A549 (cell line): Measurements from ENCODE around the gene MYDGF. TPM values are rescaled to one million over a fixed set of nuclear protein-coding genes. Genes with fewer than 3 reads are reported as not detected.

Source experiments
- ATAC-seq, 2 experiments: fragments of 200-7000 bp in 1 of 2; fragments of >200 bp in 1 of 2; cut with Nextera tagmentation in 1 of 2; cut with Tn5 transposase in 1 of 2; 3 replicates each; pipeline versions ENCODE4 v1.8.0 to v1.9.1; 2018 to 2020; ENCODE audit warnings: mild to moderate bottlenecking in 1 of 2, moderate library complexity in 1 of 2
- CTCF ChIA-PET: fragments of 300-600 bp; sonication (Branson Sonifier 250); formaldehyde crosslinking; extraction: SDS; loops from one replicate; lab custom pipeline; 2021; ENCODE audit warnings: antibody characterized with exemption, inconsistent platforms; lab: Yijun Ruan, JAX
- POLR2A ChIA-PET: fragments of 350-600 bp; formaldehyde crosslinking; extraction: SDS; loops from one replicate; lab custom pipeline; 2021; ENCODE audit warnings: antibody characterized with exemption, inconsistent platforms; lab: Yijun Ruan, JAX
- DNase-seq, 2 experiments: peaks; one replicate each; pipeline versions ENCODE4 v3.0.0 to v3.0.0-alpha.2; 2011 to 2016; ENCODE audit warnings: low read depth in 1 of 2, low spot score in 1 of 2
- FAIRE-seq: peaks from 2 replicates; lab custom pipeline; 2011; peaks lifted over from hg19 to GRCh38; lab: Jason Lieb, UNC
- H3K27ac ChIP-seq, 2 experiments: fragments of >200 bp; sonication (Bioruptor Twin); formaldehyde crosslinking; 3 replicates each; pipeline ENCODE4 v1.5.1; 2016 to 2017
- H3K4me1 ChIP-seq: fragments of >200 bp; sonication (Bioruptor Twin); formaldehyde crosslinking; 3 replicates; pipeline ENCODE4 v1.6.1; 2016
- H3K4me2 ChIP-seq: fragments of >200 bp; sonication (Bioruptor Twin); formaldehyde crosslinking; 3 replicates; pipeline ENCODE4 v1.6.1; 2016
- H3K4me3 ChIP-seq: fragments of >200 bp; sonication (Bioruptor Twin); formaldehyde crosslinking; 3 replicates; pipeline ENCODE4 v1.5.1; 2016
- H3K9me3 ChIP-seq: fragments of >200 bp; sonication (Bioruptor Twin); formaldehyde crosslinking; 3 replicates; pipeline ENCODE4 v1.6.1; 2016
- ATOH8 ChIP-seq: fragments of 250-450 bp; sonication (Bioruptor Pico); IDR thresholded peaks from 2 replicates; pipeline ENCODE4 v1.5.0; 2020; ENCODE audit warnings: low read depth, mild to moderate bottlenecking, moderate library complexity
- BHLHE40 ChIP-seq: IDR thresholded peaks from 2 replicates; pipeline ENCODE4 v1.6.1; 2012; ENCODE audit warnings: low read depth, low read length, inconsistent platforms
- CBX8 ChIP-seq: fragments of 200-600 bp; sonication (generic); IDR thresholded peaks from 2 replicates; pipeline ENCODE4 v1.6.1; 2016
- E2F6 ChIP-seq: IDR thresholded peaks from 2 replicates; pipeline ENCODE4 v1.6.1; 2012; ENCODE audit warnings: low read depth, borderline replicate concordance
- ESRRA ChIP-seq: fragments of 150-350 bp; IDR thresholded peaks from 2 replicates; pipeline ENCODE4 v1.6.1; 2014; ENCODE audit warnings: mild to moderate bottlenecking, low read length, borderline replicate concordance
- FOSL2 ChIP-seq, 2 experiments: fragments of 450-650 bp in 1 of 2; fragments of >200 bp in 1 of 2; sonication (Bioruptor Twin) in 1 of 2; formaldehyde crosslinking; IDR thresholded peaks; 2 replicates each; pipeline versions ENCODE4 v1.5.0 to v1.6.1; 2016 to 2020; ENCODE audit warnings: mild to moderate bottlenecking in 1 of 2, moderate library complexity in 1 of 2
- GATA3 ChIP-seq: IDR thresholded peaks from 2 replicates; pipeline ENCODE4 v1.6.1; 2012; ENCODE audit warnings: borderline replicate concordance
- HEYL ChIP-seq: fragments of 250-450 bp; sonication (Bioruptor Pico); IDR thresholded peaks from 2 replicates; pipeline ENCODE4 v1.8.0; 2021; ENCODE audit warnings: mild to moderate bottlenecking, moderate library complexity
- HOXB13 ChIP-seq: fragments of 250-450 bp; sonication (Bioruptor Pico); IDR thresholded peaks from 2 replicates; pipeline ENCODE4 v1.5.0; 2020; ENCODE audit warnings: low read depth, mild to moderate bottlenecking, moderate library complexity
- JUN ChIP-seq, 2 experiments: fragments of >200 bp; sonication (Bioruptor Twin); formaldehyde crosslinking; IDR thresholded peaks; 2 replicates in 1 of 2; 3 replicates in 1 of 2; pipeline ENCODE4 v1.6.1; 2016 to 2017
- JUNB ChIP-seq: fragments of >200 bp; sonication (Bioruptor Twin); formaldehyde crosslinking; IDR thresholded peaks from 2 replicates; pipeline ENCODE4 v1.6.1; 2016
- KDM1A ChIP-seq: fragments of 200-600 bp; sonication (generic); IDR thresholded peaks from 2 replicates; pipeline ENCODE4 v1.6.1; 2016; ENCODE audit warnings: low read depth, mild to moderate bottlenecking
- KDM5A ChIP-seq: fragments of 200-600 bp; sonication (generic); IDR thresholded peaks from 2 replicates; pipeline ENCODE4 v1.6.1; 2016; ENCODE audit warnings: antibody characterized with exemption, mild to moderate bottlenecking
- MAX ChIP-seq: IDR thresholded peaks from 2 replicates; pipeline ENCODE4 v1.6.1; 2012
- MAZ ChIP-seq: fragments of 150-350 bp; IDR thresholded peaks from 2 replicates; pipeline ENCODE4 v1.6.1; 2014; ENCODE audit warnings: antibody characterized with exemption, low read depth, low read length, borderline replicate concordance
- NPAS2 ChIP-seq: fragments of 250-450 bp; sonication (Bioruptor Pico); IDR thresholded peaks from 2 replicates; pipeline ENCODE4 v1.8.0; 2022; ENCODE audit warnings: mild to moderate bottlenecking, moderate library complexity, borderline replicate concordance
- PHF8 ChIP-seq: fragments of 200-600 bp; sonication (generic); IDR thresholded peaks from 2 replicates; pipeline ENCODE4 v1.6.1; 2016; ENCODE audit warnings: low read depth, mild to moderate bottlenecking, antibody characterized with exemption, moderate library complexity, borderline replicate concordance
- POLR2A ChIP-seq: IDR thresholded peaks from 2 replicates; pipeline ENCODE4 v1.6.1; 2012; ENCODE audit warnings: mild to moderate bottlenecking, low read length
- RAD21 ChIP-seq, 2 experiments: fragments of >200 bp in 1 of 2; sonication (Bioruptor Twin) in 1 of 2; formaldehyde crosslinking in 1 of 2; IDR thresholded peaks in 1 of 2; conservative IDR thresholded peaks in 1 of 2; 2 replicates in 1 of 2; 3 replicates in 1 of 2; pipeline ENCODE4 v1.6.1; 2012 to 2018; ENCODE audit warnings: inconsistent platforms in 1 of 2
- RFX5 ChIP-seq: fragments of 450-650 bp; IDR thresholded peaks from 2 replicates; pipeline ENCODE4 v1.7.1; 2014; ENCODE audit warnings: antibody characterized with exemption, mild to moderate bottlenecking, moderate library complexity
- USF2 ChIP-seq: fragments of 450-650 bp; IDR thresholded peaks from 2 replicates; pipeline ENCODE4 v1.6.1; 2014; ENCODE audit warnings: antibody characterized with exemption
- ZFP36 ChIP-seq: fragments of 450-650 bp; IDR thresholded peaks from 2 replicates; pipeline ENCODE4 v1.6.1; 2014; ENCODE audit warnings: borderline replicate concordance; ENCODE audit not compliant: partially characterized antibody
- ZSCAN20 ChIP-seq: fragments of 250-450 bp; sonication (Bioruptor Pico); IDR thresholded peaks from 2 replicates; pipeline ENCODE4 v1.8.0; 2022; ENCODE audit warnings: mild to moderate bottlenecking, moderate library complexity
- WGBS: methylation state at CpG from one replicate; pipeline ENCODE4 v1.1.6; 2017; ENCODE audit errors: missing lambda C conversion rate; 5-methylcytosine and 5-hydroxymethylcytosine counted together
- polyA plus RNA-seq, 4 experiments: library from polyadenylated mRNA; depleted of rRNA in 3 of 4; stranded (reverse); fragments of >200 nt; fragmentation: RNase III in 1 of 4; extraction: RNeasy Plus Mini Kit Qiagen cat#74134 plus additional on column Dnase treatment in 1 of 4; gene quantifications; 2 replicates in 3 of 4; 3 replicates in 1 of 4; pipeline ENCODE4 v1.2.3, GENCODE V29; 2011 to 2017

MYDGF gene
- polyA plus RNA-seq, 2 of the 4 experiments (the other 2 are of a cell fraction): 62.1 to 107 TPM

GRCh38 chr19:4714016-4714415 lies 43.9 kb upstream of the MYDGF start:
- 93% methylated on average over 21 of the region's 27 CpGs for WGBS
- Histone ChIP-seq H3K4me1 (peaks cover 61% of the 10 kb centered on the region), H3K4me3 (no peak overlapping the region), H3K27ac (peak overlapping the region; percentile 86 to 92), H3K9me3 (no peaks in the 10 kb centered on the region), H3K4me2 (peak overlapping the region; percentile 76)
- ATAC-seq: no peak
- ChIA-PET CTCF (interaction anchor here (1.3 to 1.6 kb wide), 4 partner anchors 8 to 122 kb away, joined by 3 to 6 read pairs (median 3); partner anchors contain the start of gene FEM1A), POLR2A (interaction anchor here (0.6 to 1.2 kb wide), 4 partner anchors 10 to 41 kb away, joined by 3 to 7 read pairs (median 4); partner anchors contain the start of gene DPP9)
- no peak for FAIRE-seq
- TF ChIP-seq HOXB13 (CRISPR knock-in tag) (no peak), JUN (IDR thresholded peaks at IDR 0.05) (0 out of 5 replicates have a peak, but pooled peaks of 1 of the 2 experiments have one; percentile 9)
- DNase-seq: no peak

- ATAC-seq: peak; percentile 82 to 89
- FAIRE-seq: no peak
- H3K4me2 ChIP-seq: peak overlapping the region; percentile 76
- H3K4me1 ChIP-seq: peaks cover 55% of the 10 kb centered on the region
- no peaks in the 10 kb centered on the region for H3K9me3 ChIP-seq
- peak; percentile 58; the same call in 1 of the 2 replicates for TF ChIP-seq GATA3
- no peak for TF ChIP-seq ESRRA
- TF ChIP-seq HEYL (CRISPR knock-in tag): no peak
- no peak for TF ChIP-seq ZFP36
- peak; percentile 22; the same call in 1 of the 2 replicates for TF ChIP-seq POLR2A
- peak in 1 of 2 experiments; percentile 40; a peak in 1 of 5 replicates for TF ChIP-seq JUN (IDR thresholded peaks at IDR 0.05)
- TF ChIP-seq RFX5: 0 out of 2 replicates have a peak, but pooled peaks have one; percentile 11
- TF ChIP-seq FOSL2 (IDR thresholded peaks at IDR 0.05): peak; percentile 46; the same call in 1 of the 2 replicates
- peak; percentile 92 for TF ChIP-seq FOSL2 (CRISPR knock-in tag; IDR thresholded peaks at IDR 0.05)
- peak in 1 of 2 experiments; percentile 11; a peak in 1 of 5 replicates for TF ChIP-seq RAD21 (conservative IDR thresholded peaks at IDR 0.05 in 1 of 2, IDR thresholded peaks at IDR 0.05 in 1 of 2)
- 0 out of 2 replicates have a peak, but pooled peaks have one; percentile 0 for TF ChIP-seq BHLHE40
- TF ChIP-seq PHF8: no peak
- 0 out of 2 replicates have a peak, but pooled peaks have one; percentile 29 for TF ChIP-seq JUNB
- peak; percentile 73 for TF ChIP-seq USF2
- TF ChIP-seq MAX: peak; percentile 89
- TF ChIP-seq ATOH8 (CRISPR knock-in tag): peak; percentile 75; the same call in 1 of the 2 replicates
- 0 out of 2 replicates have a peak, but pooled peaks have one; percentile 55 for TF ChIP-seq E2F6
- CTCF ChIA-PET: interaction anchor here (0.8 to 1.6 kb wide), 5 partner anchors 8 to 121 kb away, joined by 3 to 6 read pairs (median 3); partner anchors contain the start of gene FEM1A
- H3K4me3 ChIP-seq: peak overlapping the region; percentile 18; the same call in 1 of the 3 replicates
- peak overlapping the region; percentile 86 to 92 for H3K27ac ChIP-seq
- POLR2A ChIA-PET: interaction anchor here (0.6 to 1.2 kb wide), 5 partner anchors 10 to 46 kb away, joined by 3 to 7 read pairs (median 4); partner anchors contain the start of gene DPP9
- 6% methylated on average over 14 of the region's 32 CpGs for WGBS
- peak; percentile 92 to 94 for DNase-seq
Observed at GRCh38 chr19:4713384-4713951, 43.3 kb upstream of the MYDGF start.

- no peak overlapping the region; the same call in 2 of the 3 replicates for H3K4me3 ChIP-seq
- no peak for FAIRE-seq
- no peak for TF ChIP-seq MAZ
- no peak for TF ChIP-seq KDM5A
- TF ChIP-seq PHF8: no peak
- no peak for TF ChIP-seq ZSCAN20 (CRISPR knock-in tag)
- TF ChIP-seq HOXB13 (CRISPR knock-in tag): no peak
- no peak for TF ChIP-seq KDM1A
- TF ChIP-seq CBX8: no peak
- TF ChIP-seq ATOH8 (CRISPR knock-in tag): no peak
- no peak for TF ChIP-seq USF2
- no peak for TF ChIP-seq NPAS2
- no peak for TF ChIP-seq GATA3
- TF ChIP-seq HEYL (CRISPR knock-in tag): no peak
Observed at GRCh38 chr19:4712771-4713170, 42.6 kb upstream of the MYDGF start.

More at GRCh38 chr19:4712771-4713170, 42.6 kb upstream of the MYDGF start:
- H3K27ac ChIP-seq: peak overlapping the region; percentile 86 to 92
- CTCF ChIA-PET: interaction anchor here (0.8 to 1.6 kb wide), 5 partner anchors 9 to 156 kb away, joined by 3 to 6 read pairs (median 3); partner anchors contain the start of gene FEM1A
- no peaks in the 10 kb centered on the region for H3K9me3 ChIP-seq
- peaks cover 48% of the 10 kb centered on the region for H3K4me1 ChIP-seq
- ATAC-seq (no peak), DNase-seq (no peak)
- 85% methylated on average over 11 of the region's 14 CpGs for WGBS
- H3K4me2 ChIP-seq: peak overlapping the region; percentile 76
- POLR2A ChIA-PET: interaction anchor here (0.6 to 1.2 kb wide), 4 partner anchors 12 to 46 kb away, joined by 3 to 7 read pairs (median 4); partner anchors contain the start of gene DPP9
